Measurements from ENCODE around the gene MAN1B1.

The MAN1B1 gene

DNA sequence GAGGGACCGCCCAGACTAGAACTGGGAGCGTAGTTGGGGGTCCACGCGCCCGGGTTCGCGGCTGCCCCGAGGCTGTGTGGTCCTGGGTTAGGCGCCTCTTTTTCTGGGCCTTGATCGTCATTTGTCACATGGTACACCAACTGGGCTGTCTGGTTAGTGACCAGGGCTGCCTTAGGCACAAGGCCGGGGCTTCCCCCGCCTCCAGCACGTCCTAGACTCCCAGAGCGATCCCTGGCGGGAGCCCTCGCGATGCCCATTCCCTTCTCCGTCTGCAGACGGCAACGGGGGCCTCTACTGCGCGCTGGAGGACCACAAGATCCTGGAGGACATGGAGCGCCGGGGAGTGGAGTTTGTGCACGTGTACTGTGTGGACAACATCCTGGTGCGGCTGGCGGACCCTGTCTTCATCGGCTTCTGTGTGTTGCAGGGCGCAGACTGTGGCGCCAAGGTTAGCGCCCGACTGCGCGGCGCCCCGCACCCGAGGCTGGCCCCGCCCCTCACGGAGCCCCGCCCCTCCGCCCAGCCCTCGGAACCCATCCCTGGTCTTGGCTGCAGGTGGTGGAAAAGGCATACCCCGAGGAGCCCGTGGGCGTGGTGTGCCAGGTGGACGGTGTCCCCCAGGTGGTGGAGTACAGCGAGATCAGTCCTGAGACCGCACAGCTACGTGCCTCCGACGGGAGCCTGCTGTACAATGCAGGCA lies 7.9 kb upstream of the MAN1B1 start:
- no peak overlapping the region for H3K27ac ChIP-seq (ENCODE audit: low read length)
- no peaks in the 10 kb centered on the region for H4K20me1 ChIP-seq (ENCODE audit: insufficient read depth, low read length)
- no peak overlapping the region for H2AFZ ChIP-seq (ENCODE audit: low read length)
- no peaks in the 10 kb centered on the region for H3K9me2 ChIP-seq (replicated peaks; ENCODE audit: insufficient read depth, low read length)
- H3K27me3 ChIP-seq (replicated peaks; ENCODE audit: insufficient read depth, low read length) = no peaks in the 10 kb centered on the region
- H3F3A ChIP-seq (ENCODE audit: insufficient read depth, low read length) = peaks cover 10% of the 10 kb centered on the region; the same call in 1 of the 2 replicates
- H3K4me3 ChIP-seq (ENCODE audit: low read length) = peak overlapping the region; percentile 81; the same call in 1 of the 2 replicates
- H3K9ac ChIP-seq (ENCODE audit: low read length) = no peak overlapping the region
- peak overlapping the region; percentile 92; the same call in 1 of the 2 replicates for H3K4me2 ChIP-seq (ENCODE audit: low read depth, low read length)
- 0 out of 2 replicates have a peak, but pooled peaks cover 5% of the 10 kb centered on the region for H3K4me1 ChIP-seq (ENCODE audit: low read length)
- H3K9me3 ChIP-seq (replicated peaks; ENCODE audit: insufficient read depth, low read length) = no peaks in the 10 kb centered on the region
- peaks cover 24% of the 10 kb centered on the region for H3K79me2 ChIP-seq (ENCODE audit: low read length)
- H3K36me3 ChIP-seq (replicated peaks; ENCODE audit: insufficient read depth, low read length) = peaks cover 3% of the 10 kb centered on the region; the same call in 1 of the 2 replicates
- TF ChIP-seq, protein P1, sequence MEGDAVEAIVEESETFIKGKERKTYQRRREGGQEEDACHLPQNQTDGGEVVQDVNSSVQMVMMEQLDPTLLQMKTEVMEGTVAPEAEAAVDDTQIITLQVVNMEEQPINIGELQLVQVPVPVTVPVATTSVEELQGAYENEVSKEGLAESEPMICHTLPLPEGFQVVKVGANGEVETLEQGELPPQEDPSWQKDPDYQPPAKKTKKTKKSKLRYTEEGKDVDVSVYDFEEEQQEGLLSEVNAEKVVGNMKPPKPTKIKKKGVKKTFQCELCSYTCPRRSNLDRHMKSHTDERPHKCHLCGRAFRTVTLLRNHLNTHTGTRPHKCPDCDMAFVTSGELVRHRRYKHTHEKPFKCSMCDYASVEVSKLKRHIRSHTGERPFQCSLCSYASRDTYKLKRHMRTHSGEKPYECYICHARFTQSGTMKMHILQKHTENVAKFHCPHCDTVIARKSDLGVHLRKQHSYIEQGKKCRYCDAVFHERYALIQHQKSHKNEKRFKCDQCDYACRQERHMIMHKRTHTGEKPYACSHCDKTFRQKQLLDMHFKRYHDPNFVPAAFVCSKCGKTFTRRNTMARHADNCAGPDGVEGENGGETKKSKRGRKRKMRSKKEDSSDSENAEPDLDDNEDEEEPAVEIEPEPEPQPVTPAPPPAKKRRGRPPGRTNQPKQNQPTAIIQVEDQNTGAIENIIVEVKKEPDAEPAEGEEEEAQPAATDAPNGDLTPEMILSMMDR (IDR thresholded peaks at IDR 0.05; ENCODE audit: low read length) = no peak
- no peak for TF ChIP-seq EZH2phosphoT487 (IDR thresholded peaks at IDR 0.05; ENCODE audit: low read length)
- TF ChIP-seq EZH2 (optimal IDR thresholded peaks at IDR 0.05; ENCODE audit: low read depth, low read length) = no peak
- no peak for DNase-seq

DNA sequence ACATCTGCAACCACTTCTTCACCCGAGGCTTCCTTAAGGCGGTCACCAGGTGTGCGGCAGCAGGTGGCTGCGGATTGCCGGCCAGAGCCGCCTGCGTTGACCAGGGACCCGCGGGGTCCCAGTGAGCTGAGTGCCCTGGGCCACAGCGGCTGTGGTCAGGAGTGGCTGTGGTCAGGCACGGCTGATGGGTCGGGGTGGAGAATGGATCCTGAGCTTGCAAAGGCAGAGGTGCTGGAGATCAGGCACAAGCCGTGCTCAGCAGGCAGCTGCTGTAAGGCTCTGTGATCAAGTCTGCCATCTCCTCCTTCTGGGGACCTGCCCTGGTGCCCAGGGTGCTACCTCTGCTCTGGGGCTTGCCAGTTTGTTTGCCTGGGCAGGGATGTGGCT lies 7.4 kb upstream of the MAN1B1 start:
- no peak for DNase-seq
- peaks cover 11% of the 10 kb centered on the region; the same call in 1 of the 2 replicates for H3F3A ChIP-seq (ENCODE audit: insufficient read depth, low read length)
- peaks cover 3% of the 10 kb centered on the region; the same call in 1 of the 2 replicates for H3K36me3 ChIP-seq (replicated peaks; ENCODE audit: insufficient read depth, low read length)
- no peaks in the 10 kb centered on the region for H3K9me2 ChIP-seq (replicated peaks; ENCODE audit: insufficient read depth, low read length)
- no peak overlapping the region for H3K4me2 ChIP-seq (ENCODE audit: low read depth, low read length)
- no peaks in the 10 kb centered on the region for H3K27me3 ChIP-seq (replicated peaks; ENCODE audit: insufficient read depth, low read length)
- no peaks in the 10 kb centered on the region for H4K20me1 ChIP-seq (ENCODE audit: insufficient read depth, low read length)
- H3K27ac ChIP-seq (ENCODE audit: low read length) = no peak overlapping the region
- TF ChIP-seq EZH2phosphoT487 (IDR thresholded peaks at IDR 0.05; ENCODE audit: low read length) (no peak), EZH2 (optimal IDR thresholded peaks at IDR 0.05; ENCODE audit: low read depth, low read length) (no peak)
- TF ChIP-seq, protein P1 (IDR thresholded peaks at IDR 0.05; ENCODE audit: low read length) = no peak
- H3K79me2 ChIP-seq (ENCODE audit: low read length) = peaks cover 24% of the 10 kb centered on the region
- no peaks in the 10 kb centered on the region for H3K9me3 ChIP-seq (replicated peaks; ENCODE audit: insufficient read depth, low read length)
- no peak overlapping the region for H3K4me3 ChIP-seq (ENCODE audit: low read length)
- H3K9ac ChIP-seq (ENCODE audit: low read length) = no peak overlapping the region
- H2AFZ ChIP-seq (ENCODE audit: low read length) = no peak overlapping the region
- H3K4me1 ChIP-seq (ENCODE audit: low read length) = 0 out of 2 replicates have a peak, but pooled peaks cover 5% of the 10 kb centered on the region

DNA sequence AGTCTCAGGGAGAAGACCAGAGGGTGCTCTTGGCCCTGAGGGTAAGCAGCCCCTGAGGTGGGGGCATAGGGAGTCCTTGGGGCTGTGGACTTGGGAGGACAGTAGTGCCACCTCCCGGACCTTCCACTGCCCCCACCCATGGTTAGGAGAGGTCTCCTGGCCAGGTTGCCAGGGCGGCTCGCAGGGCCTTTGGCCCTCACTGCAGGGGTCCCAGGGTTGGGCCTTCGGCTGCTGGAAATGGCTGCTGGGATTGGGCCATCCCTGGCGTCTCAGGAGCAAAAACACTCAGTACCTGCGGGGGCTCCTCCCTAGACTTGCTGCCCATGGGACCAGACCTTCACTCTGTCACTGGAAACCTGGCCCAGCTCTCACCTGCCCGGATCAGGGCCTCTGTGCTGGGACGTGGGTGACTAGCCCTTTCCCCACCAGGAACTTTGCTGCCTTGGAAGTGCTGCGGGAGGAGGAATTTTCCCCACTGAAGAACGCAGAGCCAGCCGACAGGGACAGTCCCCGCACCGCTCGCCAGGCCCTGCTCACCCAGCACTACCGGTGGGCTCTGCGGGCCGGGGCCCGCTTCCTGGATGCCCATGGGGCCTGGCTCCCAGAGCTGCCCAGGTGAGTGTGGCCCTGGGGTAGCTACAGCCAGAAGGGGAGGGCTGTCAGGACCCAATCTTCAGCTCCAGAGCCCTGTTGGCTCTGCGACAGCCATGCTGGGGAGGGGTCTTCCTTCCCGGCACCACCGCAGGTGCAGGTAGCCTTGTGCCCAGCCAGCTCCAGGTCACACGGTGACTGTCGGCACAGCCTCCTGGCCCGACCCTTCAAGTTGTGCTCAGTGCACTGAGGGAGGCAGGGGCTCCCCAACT lies 6.3 kb upstream of the MAN1B1 start:
- TF ChIP-seq EZH2phosphoT487 (IDR thresholded peaks at IDR 0.05; ENCODE audit: low read length) = no peak
- TF ChIP-seq, protein P1 (IDR thresholded peaks at IDR 0.05; ENCODE audit: low read length) = no peak
- TF ChIP-seq EZH2 (optimal IDR thresholded peaks at IDR 0.05; ENCODE audit: low read depth, low read length) = no peak
- Histone ChIP-seq H3K4me3 (ENCODE audit: low read length) (no peak overlapping the region), H4K20me1 (ENCODE audit: insufficient read depth, low read length) (no peaks in the 10 kb centered on the region), H3K36me3 (replicated peaks; ENCODE audit: insufficient read depth, low read length) (peaks cover 3% of the 10 kb centered on the region; the same call in 1 of the 2 replicates), H3K9ac (ENCODE audit: low read length) (no peak overlapping the region), H3K27me3 (replicated peaks; ENCODE audit: insufficient read depth, low read length) (no peaks in the 10 kb centered on the region), H3F3A (ENCODE audit: insufficient read depth, low read length) (peaks cover 11% of the 10 kb centered on the region; the same call in 1 of the 2 replicates), H3K27ac (ENCODE audit: low read length) (no peak overlapping the region), H3K4me2 (ENCODE audit: low read depth, low read length) (no peak overlapping the region), H3K4me1 (ENCODE audit: low read length) (peaks cover 6% of the 10 kb centered on the region; the same call in 1 of the 2 replicates), H2AFZ (ENCODE audit: low read length) (no peak overlapping the region), H3K9me3 (replicated peaks; ENCODE audit: insufficient read depth, low read length) (no peaks in the 10 kb centered on the region), H3K9me2 (replicated peaks; ENCODE audit: insufficient read depth, low read length) (no peaks in the 10 kb centered on the region), H3K79me2 (ENCODE audit: low read length) (peaks cover 24% of the 10 kb centered on the region)
- no peak for DNase-seq

Data from MM.1S (cell line).